Measurements from ENCODE around the gene ZDBF2. TPM values are rescaled to one million over a fixed set of nuclear protein-coding genes. Genes with fewer than 3 reads are reported as not detected.
A peak's percentile ranks its signal among the peaks of the same experiment; 100 is the strongest.

The ZDBF2 gene
- total RNA-seq, 1 donor = 11.8 TPM

DNA sequence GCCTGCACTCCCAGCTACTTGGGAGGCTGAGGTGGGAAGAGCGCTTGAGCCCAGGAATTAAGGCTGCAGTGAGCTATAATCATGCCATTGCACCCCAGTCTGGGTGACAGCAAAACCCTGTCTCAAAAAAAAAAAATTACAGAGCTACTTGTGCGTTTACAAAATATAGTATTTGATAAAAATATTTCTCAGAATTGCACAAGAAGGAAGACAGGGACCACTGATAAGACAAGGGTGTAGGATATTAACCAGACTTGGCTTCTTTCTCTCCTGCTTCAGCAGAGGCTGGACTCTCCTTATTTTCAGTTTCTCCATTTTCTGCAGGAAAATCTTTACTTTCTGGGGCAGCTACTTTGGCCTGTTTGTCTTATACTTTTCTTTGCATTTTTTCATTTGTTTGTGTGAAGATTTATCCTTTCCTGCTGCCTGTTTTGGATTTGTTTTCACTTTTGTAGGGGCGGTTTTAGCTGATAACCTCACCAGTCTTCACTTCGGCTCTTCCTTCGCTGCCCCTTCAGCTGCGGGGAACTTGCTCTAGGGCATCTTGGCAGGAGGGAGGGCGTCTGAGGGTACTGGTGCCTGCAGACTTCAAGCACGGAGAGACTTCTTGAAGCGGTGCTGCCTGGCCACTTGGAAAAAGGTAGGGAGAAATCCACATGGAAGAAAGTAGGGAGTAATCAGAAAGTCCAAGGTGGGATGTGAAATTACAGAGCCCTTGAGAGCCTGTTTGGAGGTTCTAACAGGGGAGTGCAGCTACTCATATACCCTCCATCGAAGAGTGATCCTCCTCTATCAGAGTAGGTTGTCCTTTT, 14.9 kb upstream of the ZDBF2 start:
- TF ChIP-seq, protein P1, sequence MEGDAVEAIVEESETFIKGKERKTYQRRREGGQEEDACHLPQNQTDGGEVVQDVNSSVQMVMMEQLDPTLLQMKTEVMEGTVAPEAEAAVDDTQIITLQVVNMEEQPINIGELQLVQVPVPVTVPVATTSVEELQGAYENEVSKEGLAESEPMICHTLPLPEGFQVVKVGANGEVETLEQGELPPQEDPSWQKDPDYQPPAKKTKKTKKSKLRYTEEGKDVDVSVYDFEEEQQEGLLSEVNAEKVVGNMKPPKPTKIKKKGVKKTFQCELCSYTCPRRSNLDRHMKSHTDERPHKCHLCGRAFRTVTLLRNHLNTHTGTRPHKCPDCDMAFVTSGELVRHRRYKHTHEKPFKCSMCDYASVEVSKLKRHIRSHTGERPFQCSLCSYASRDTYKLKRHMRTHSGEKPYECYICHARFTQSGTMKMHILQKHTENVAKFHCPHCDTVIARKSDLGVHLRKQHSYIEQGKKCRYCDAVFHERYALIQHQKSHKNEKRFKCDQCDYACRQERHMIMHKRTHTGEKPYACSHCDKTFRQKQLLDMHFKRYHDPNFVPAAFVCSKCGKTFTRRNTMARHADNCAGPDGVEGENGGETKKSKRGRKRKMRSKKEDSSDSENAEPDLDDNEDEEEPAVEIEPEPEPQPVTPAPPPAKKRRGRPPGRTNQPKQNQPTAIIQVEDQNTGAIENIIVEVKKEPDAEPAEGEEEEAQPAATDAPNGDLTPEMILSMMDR (IDR thresholded peaks at IDR 0.05; ENCODE audit: insufficient read depth, low read length) = no peak
- no peak for DNase-seq (ENCODE audit: low read depth)
- H3K4me3 ChIP-seq (ENCODE audit: low read depth, low read length) = peak overlapping the region; percentile 22

DNA sequence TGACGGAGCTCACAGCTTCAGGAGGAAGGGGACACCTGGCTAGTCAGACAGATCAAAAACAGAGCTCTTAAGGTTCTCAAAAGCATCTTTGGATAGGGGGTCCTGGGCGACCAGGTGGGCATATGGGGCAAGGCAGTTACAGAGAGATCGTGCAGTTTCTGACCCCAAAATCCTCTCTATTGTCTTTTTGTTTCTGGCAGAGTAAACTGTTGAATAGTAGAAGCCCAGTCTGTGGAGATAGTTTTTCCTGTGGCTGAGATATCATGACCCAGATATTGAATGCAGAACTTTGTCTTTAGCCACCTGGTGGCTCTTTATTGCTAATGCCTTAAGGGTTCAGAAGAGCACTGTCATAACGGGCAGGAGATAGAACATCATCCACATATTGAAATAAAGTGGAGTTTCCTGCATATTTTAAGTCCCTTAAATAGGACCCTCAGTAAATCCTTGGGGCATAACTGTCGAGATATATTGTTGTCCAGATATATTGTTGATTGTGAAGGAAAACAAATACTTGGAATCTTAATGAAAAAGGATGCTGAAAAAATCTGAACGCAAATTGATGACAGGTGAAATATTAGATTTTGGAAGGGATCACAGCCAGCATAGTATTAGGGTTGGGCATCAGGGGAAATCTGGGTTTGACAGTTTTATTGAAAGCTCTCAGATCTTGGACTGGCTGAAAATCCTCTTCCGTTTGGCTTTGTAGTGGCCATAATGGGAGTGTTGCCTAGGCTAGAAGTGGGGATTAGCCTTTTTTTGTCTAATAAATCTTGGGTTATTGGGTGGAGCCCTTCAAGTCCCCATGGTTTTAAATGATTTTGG, 14.1 kb upstream of the ZDBF2 start:
- H3K4me3 ChIP-seq (ENCODE audit: low read depth, low read length) = no peak overlapping the region
- DNase-seq (ENCODE audit: low read depth) = peak; percentile 72
- TF ChIP-seq, protein P1 (IDR thresholded peaks at IDR 0.05; ENCODE audit: insufficient read depth, low read length) = peak; percentile 69

DNA sequence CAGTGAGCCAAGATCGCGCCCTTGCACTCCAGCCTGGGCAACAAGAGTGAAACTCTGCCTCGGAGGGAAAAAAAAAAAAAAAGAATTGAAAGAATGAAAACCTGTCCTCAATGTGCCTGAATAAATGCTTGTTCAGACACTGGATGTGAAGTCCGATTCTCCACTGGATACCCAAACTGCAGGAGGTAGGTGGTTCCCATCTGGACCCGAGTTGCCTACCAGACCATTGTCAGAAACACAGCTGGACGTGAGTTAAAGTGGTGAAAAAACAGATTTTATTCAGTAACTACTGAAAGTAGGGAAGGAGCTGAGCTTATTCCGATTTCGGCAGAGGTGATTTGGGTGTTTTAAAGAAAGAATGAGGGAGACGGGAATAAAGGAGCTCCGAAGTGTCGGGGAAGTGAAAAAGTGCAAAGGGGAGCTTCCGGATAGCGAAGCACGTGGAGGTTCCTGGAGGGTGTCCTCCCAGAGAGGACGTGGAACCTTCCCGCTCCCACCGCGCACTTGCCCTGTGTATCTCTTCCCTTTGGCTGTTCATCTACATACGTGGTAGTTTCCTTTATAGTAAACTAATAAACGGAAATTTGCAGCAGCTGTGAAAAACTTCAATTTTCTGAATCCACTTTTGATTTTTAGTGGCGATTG, 10.4 kb upstream of the ZDBF2 start:
- H3K4me3 ChIP-seq (ENCODE audit: low read depth, low read length) = no peak overlapping the region
- TF ChIP-seq, protein P1 (IDR thresholded peaks at IDR 0.05; ENCODE audit: insufficient read depth, low read length) = no peak
- DNase-seq (ENCODE audit: low read depth) = no peak

DNA sequence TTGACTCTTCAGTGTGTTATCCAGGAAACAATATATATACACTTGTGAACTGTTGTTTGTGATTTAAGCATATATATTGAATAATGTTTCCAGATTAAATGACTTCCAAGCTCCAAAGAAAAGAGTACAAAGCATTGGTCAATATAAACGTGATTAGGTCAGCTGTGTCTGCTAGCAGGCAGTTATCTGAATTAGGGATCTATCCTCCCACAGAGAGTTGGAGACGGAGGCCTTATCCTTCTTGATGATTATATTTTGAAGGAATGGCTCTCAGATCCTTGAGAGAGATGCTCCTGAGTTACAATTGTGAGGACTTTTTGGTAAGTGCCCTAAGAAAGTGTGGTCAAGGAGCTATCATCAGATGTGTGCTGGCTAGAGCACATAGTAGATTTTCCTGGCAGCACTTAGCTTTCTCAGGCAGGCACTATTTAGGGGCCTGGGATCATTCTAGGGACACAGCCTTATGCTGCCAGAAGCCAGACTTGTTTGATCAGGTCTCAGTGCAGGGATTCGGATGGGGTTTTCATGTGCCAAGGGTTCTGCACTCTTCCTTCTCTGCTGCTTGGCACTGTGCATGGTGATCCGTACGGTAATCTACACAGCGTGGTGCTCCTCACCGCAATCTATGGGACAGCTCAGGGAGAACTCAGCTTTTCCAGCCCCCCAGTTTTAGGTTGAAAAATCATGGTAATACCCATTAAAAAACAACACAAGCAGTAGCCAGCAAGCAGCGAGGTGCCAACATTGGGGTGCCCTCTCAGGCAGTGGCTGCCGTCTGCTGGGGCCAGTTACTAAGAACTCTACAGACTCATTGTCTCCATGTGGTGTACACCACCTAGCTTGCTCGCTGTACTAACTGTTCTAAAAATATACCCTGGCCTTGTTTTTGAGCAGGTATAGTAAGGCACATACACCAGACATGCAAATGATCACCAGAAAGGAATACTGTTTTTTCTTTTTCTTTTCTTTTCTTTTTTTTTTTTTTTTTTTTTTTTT, 8.0 kb upstream of the ZDBF2 start:
- no peak overlapping the region for H3K4me3 ChIP-seq (ENCODE audit: low read depth, low read length)
- TF ChIP-seq, protein P1 (IDR thresholded peaks at IDR 0.05; ENCODE audit: insufficient read depth, low read length) = no peak
- DNase-seq (ENCODE audit: low read depth) = no peak

DNA sequence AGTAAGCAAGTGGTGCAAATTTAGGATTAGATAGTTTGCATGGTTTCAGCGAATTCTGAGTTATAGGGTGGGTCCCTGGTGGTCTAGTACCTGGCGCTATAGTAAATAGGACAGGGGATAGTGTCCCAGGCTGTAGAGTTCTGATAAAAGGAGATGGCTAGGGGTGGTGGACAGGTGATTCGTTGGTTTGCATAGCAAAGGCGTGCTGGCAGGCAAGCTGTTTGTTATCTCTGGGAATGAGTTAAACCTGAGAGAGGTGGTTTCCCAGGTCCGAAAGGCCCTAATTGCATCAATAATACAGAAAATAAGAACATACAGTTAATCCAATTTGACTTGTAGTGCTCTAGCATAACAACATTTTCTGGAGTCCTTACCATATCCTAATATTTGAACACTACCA, 6.9 kb upstream of the ZDBF2 start:
- TF ChIP-seq, protein P1 (IDR thresholded peaks at IDR 0.05; ENCODE audit: insufficient read depth, low read length) = no peak
- DNase-seq (ENCODE audit: low read depth) = no peak

DNA sequence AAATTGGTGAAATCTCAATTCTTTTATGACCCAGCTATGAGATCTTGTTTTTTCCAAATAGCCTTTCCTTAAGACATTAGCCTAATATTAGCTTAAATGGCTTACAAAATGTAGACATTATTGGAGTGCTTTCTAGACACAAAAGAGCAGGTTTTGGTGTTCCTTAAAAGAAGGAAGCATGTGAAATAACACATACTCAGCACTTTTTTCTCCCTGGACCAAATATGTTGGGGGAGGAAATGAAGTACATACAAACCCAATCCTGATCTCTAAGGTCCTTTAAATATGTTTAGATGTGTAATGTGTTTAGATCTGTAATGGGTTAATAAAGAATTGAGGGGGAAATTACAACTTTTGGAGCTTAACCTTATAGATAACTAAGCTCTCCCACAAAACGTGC, 3.4 kb upstream of the ZDBF2 start:
- TF ChIP-seq, protein P1 (IDR thresholded peaks at IDR 0.05; ENCODE audit: insufficient read depth, low read length) = no peak
- DNase-seq (ENCODE audit: low read depth) = no peak
- H3K4me3 ChIP-seq (ENCODE audit: low read depth, low read length) = no peak overlapping the region

More for the DNA sequence above, 6.9 kb upstream of the ZDBF2 start:
- no peak overlapping the region for H3K4me3 ChIP-seq (ENCODE audit: low read depth, low read length)
